Adrenal gland (tissue), 12 donors: Measurements from ENCODE around the gene PON3. TPM values are rescaled to one million over a fixed set of nuclear protein-coding genes. Genes with fewer than 3 reads are reported as not detected.

Experiments
- DNase-seq, 7 donors: peaks; one replicate each; pipeline ENCODE4 v3.0.0-alpha.2; 2019 to 2020
- H3K27ac ChIP-seq, 5 donors: fragments of 200-600 bp; sonication (generic) in 4 of 5; 1 replicate in 3 of 5; 2 replicates in 2 of 5; pipeline versions ENCODE4 v1.5.1 to v1.8.0; 2016 to 2020; ENCODE audit warnings: mild to moderate bottlenecking in 1 of 5
- H3K27me3 ChIP-seq: fragments of 200-600 bp; 2 replicates; pipeline ENCODE4 v1.8.0; 2021
- H3K36me3 ChIP-seq, 2 donors: fragments of 200-600 bp; replicated peaks in 1 of 2; 1 replicate in 1 of 2; 2 replicates in 1 of 2; pipeline versions ENCODE4 v1.5.1 to v1.8.0; 2018 to 2022
- H3K4me1 ChIP-seq, 2 donors: fragments of 200-600 bp; replicated peaks in 1 of 2; 1 replicate in 1 of 2; 2 replicates in 1 of 2; pipeline versions ENCODE4 v1.5.1 to v1.8.0; 2018 to 2021
- H3K4me3 ChIP-seq, 4 donors: fragments of 200-600 bp; sonication (generic) in 3 of 4; one replicate each; pipeline ENCODE4 v1.5.1; 2016 to 2018
- H3K9me3 ChIP-seq, 3 donors: fragments of 200-600 bp; sonication (generic) in 1 of 3; replicated peaks in 1 of 3; 1 replicate in 2 of 3; 2 replicates in 1 of 3; pipeline versions ENCODE4 v1.5.1 to v1.8.0; 2016 to 2021
- CTCF ChIP-seq, 6 experiments: fragments of 450-650 bp in 4 of 6; fragments of 200-600 bp in 2 of 6; sonication (generic) in 1 of 6; IDR thresholded peaks; 1 replicate in 5 of 6; 2 replicates in 1 of 6; pipeline versions ENCODE4 v1.5.1 to v1.8.0; 2016 to 2021; ENCODE audit warnings: antibody characterized with exemption in 6 of 6, mild to moderate bottlenecking in 2 of 6, moderate library complexity in 1 of 6
- POLR2A ChIP-seq, 2 donors: fragments of 450-650 bp; IDR thresholded peaks; one replicate each; pipeline ENCODE4 v1.6.1; 2017; ENCODE audit warnings: antibody characterized with exemption in 2 of 2, mild to moderate bottlenecking in 2 of 2, moderate library complexity in 1 of 2
- WGBS, 4 donors: extraction: QIAGEN DNeasy Blood & Tissue Kit in 2 of 4; methylation state at CpG; one replicate each; pipeline versions ENCODE4 v1.1.5 to v1.1.7; 2013 to 2017; 5-methylcytosine and 5-hydroxymethylcytosine counted together
- intact Hi-C, 2 donors: fragments of 100-400 bp; cut with DNase I; formaldehyde crosslinking; loops; one replicate each; pipeline versions ENCODE4 v1.14.1 to v1.15.0; 2022 to 2023
- polyA plus RNA-seq, 3 donors: library from polyadenylated mRNA; stranded (reverse); fragments of 200-250 nt in 2 of 3; fragments of 350-450 nt in 1 of 3; fragmentation: Illumina TruSeq in 1 of 3; extraction: RNeasy Lipid Tissue Mini Kit (QIAGEN cat#74804) in 1 of 3; gene quantifications; one replicate each; pipeline ENCODE4 v1.2.3, GENCODE V29; 2013 to 2014
- total RNA-seq, 9 donors: library from RNA; depleted of rRNA in 4 of 9; stranded (reverse); fragments of >200 nt in 4 of 9; fragments of 120-200 nt in 1 of 9; fragmentation: NEBNext Ultra II Directional in 1 of 9; extraction: Animal tissue kit (Norgen Biotek cat#: 25700) in 1 of 9; gene quantifications; one replicate each; pipeline versions ENCODE4 v1.1.0 to v1.2.4, GENCODE V29; 2013 to 2023
- donor health status: healthy with polysubstance abuse.
- donor health status: Bipolar disorder and iron deficiency.
- donor health status: DM: yes; HTN: yes; CAD: no.
- donor health status: DM: no; HTN: no; CAD: no.
- donor health status: DM: no; HTN: no; CAD: no.
- donor health status: DM: yes; HTN: yes; CAD: no.

PON3 gene
- total and polyA plus RNA-seq, 12 donors = 1.2 to 18.9 (median 3.0) TPM

DNA sequence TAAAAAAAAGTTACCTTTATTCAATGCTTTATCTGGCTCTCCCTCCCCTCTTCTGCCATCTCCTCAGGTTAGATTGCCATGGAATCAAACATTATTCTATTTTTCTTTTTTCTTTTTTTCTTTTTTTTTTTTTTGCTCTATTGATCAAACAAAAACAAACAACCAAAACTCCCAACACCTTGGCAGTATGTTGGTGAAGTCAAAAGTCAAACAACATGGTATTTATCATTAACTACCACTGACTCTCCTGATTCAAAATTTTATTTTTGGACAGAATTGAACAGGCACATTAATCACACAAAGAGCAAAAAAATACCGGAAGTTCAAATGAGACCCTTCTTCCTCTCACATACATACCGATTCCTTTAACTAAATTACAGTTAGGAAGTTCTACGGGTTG lies 78.2 kb downstream of the PON3 start:
- H3K27ac ChIP-seq = no peak overlapping the region
- no peak overlapping the region for H3K4me3 ChIP-seq
- no peaks in the 10 kb centered on the region for H3K27me3 ChIP-seq
- intact Hi-C loops = no loop called here
- H3K36me3 ChIP-seq = no peaks in the 10 kb centered on the region
- WGBS, 4 donors = 71 to 80% (median 73%) methylated on average over 3 of the region's 3 CpGs
- no peaks in the 10 kb centered on the region for H3K9me3 ChIP-seq
- no peaks in the 10 kb centered on the region for H3K4me1 ChIP-seq
- DNase-seq = no peak
- TF ChIP-seq POLR2A (IDR thresholded peaks at IDR 0.05) (no peak), CTCF (IDR thresholded peaks at IDR 0.05) (no peak)

GRCh38 chr7:95317546-95317945 lies 78.6 kb downstream of the PON3 start:
- 67 to 76% (median 71%) methylated on average over 2 of the region's 2 CpGs for WGBS, 4 donors
- Histone ChIP-seq H3K9me3 (no peaks in the 10 kb centered on the region), H3K27me3 (no peaks in the 10 kb centered on the region), H3K4me3 (no peak overlapping the region), H3K36me3 (no peaks in the 10 kb centered on the region), H3K4me1 (no peaks in the 10 kb centered on the region), H3K27ac (no peak overlapping the region)
- TF ChIP-seq CTCF (IDR thresholded peaks at IDR 0.05) (no peak), POLR2A (IDR thresholded peaks at IDR 0.05) (no peak)
- intact Hi-C loops = no loop called here
- no peak for DNase-seq

DNA sequence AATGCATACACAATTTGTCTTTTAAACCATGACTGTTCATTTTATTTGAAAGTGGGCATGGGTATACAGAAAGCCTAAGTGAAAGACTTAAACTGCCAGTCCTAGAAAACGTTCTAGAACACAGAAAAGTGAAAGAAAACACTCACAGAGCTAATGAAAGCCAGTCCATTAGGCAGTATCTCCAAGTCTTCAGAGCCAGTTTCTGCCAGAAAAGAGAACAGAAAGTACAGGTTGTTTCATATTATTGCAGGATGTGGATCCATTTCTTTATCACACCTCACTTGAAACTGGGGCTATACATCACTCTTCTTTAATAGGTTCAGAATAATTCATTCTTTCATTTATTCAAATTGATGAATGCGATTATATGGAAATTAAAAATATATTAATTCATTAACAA lies 79.6 kb downstream of the PON3 start:
- H3K27ac ChIP-seq = no peak overlapping the region
- no peaks in the 10 kb centered on the region for H3K4me1 ChIP-seq
- intact Hi-C loops = no loop called here
- no peak overlapping the region for H3K4me3 ChIP-seq
- TF ChIP-seq POLR2A (IDR thresholded peaks at IDR 0.05) = no peak
- no peak for TF ChIP-seq CTCF (IDR thresholded peaks at IDR 0.05)
- H3K9me3 ChIP-seq = no peaks in the 10 kb centered on the region
- H3K27me3 ChIP-seq = no peaks in the 10 kb centered on the region
- 85 to 95% (median 88%) methylated on average over 2 of the region's 2 CpGs for WGBS, 4 donors
- DNase-seq = no peak
- H3K36me3 ChIP-seq = no peaks in the 10 kb centered on the region

- no peak for TF ChIP-seq POLR2A (IDR thresholded peaks at IDR 0.05)
- no peak for TF ChIP-seq CTCF (IDR thresholded peaks at IDR 0.05)
- no peak overlapping the region for H3K27ac ChIP-seq
- intact Hi-C loops = no loop called here
- WGBS, 4 donors = 88 to 96% (median 94%) methylated on average over 4 of the region's 4 CpGs
- H3K4me3 ChIP-seq = no peak overlapping the region
- no peaks in the 10 kb centered on the region for H3K36me3 ChIP-seq
- H3K4me1 ChIP-seq = peaks cover 0 to 9% of the 10 kb centered on the region in 2 donors
- H3K9me3 ChIP-seq = no peaks in the 10 kb centered on the region
- DNase-seq = no peak
- no peaks in the 10 kb centered on the region for H3K27me3 ChIP-seq
Measured at GRCh38 chr7:95312561-95312960, 83.6 kb downstream of the PON3 start.
